Measurements from ENCODE around the gene MYRIP. TPM values are rescaled to one million over a fixed set of nuclear protein-coding genes. Genes with fewer than 3 reads are reported as not detected.

Gene MYRIP
- total RNA-seq, 1 experiment from 2014 or later = not detected

DNA sequence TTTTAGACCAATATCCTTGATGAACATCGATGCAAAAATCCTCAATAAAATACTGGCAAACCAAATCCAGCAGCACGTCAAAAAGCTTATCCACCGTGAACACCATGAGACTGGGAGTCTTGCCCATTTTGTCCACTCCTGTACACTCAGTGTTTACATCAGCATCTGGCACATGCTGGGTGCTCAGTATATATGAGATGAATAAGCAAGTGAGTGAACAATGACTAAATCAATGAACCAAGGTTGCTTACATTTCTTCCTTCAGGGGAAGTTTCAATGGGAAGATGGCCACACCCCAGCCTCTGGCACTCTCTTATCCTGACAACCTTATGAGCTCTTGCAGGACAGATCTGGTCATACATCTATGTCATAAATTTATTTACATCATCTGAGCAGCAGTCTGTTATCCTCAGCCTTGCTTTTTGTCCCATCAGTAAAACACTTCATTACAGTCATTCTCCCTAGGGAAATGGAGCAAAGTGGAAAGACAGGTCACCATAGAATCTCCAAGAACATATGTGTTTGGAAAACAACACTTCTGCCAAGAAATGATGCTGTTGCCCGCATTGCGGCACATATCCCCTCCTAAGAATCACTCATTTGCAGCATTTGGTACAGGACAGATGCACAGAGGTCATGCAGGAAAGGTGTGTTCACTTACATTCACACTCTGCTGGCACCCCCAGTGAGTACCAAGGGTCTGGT is 328.3 kb downstream of the MYRIP start:
- H3K4me3 ChIP-seq (ENCODE audit: low read length) = no peak overlapping the region
- H3K36me3 ChIP-seq (ENCODE audit: low read depth, low read length) = no peaks in the 10 kb centered on the region
- no peak overlapping the region for H2AFZ ChIP-seq (ENCODE audit: low read length)
- no TSS peak for BruUV-seq (replicated peaks)
- no peaks in the 10 kb centered on the region for H3K79me2 ChIP-seq (ENCODE audit: low read length)
- ATAC-seq = peak; percentile 62
- no peaks in the 10 kb centered on the region for H4K20me1 ChIP-seq (ENCODE audit: low read length)
- H3F3A ChIP-seq (ENCODE audit: low read length, unreplicated experiment) = no peaks in the 10 kb centered on the region
- H3K27ac ChIP-seq (ENCODE audit: low read length) = peak overlapping the region; percentile 36
- ChIA-PET CTCF (no interaction called here), POLR2A (ENCODE audit: unreplicated experiment) (no interaction called here)
- H3K4me1 ChIP-seq (ENCODE audit: insufficient read depth, low read length) = peaks cover 3% of the 10 kb centered on the region; the same call in 1 of the 2 replicates
- no peak overlapping the region for H3K9ac ChIP-seq (ENCODE audit: low read length)
- peak; percentile 83 for DNase-seq
- H3K9me3 ChIP-seq (ENCODE audit: low read length) = no peaks in the 10 kb centered on the region
- H3K27me3 ChIP-seq (ENCODE audit: low read length) = no peaks in the 10 kb centered on the region
- TF ChIP-seq, protein P1, sequence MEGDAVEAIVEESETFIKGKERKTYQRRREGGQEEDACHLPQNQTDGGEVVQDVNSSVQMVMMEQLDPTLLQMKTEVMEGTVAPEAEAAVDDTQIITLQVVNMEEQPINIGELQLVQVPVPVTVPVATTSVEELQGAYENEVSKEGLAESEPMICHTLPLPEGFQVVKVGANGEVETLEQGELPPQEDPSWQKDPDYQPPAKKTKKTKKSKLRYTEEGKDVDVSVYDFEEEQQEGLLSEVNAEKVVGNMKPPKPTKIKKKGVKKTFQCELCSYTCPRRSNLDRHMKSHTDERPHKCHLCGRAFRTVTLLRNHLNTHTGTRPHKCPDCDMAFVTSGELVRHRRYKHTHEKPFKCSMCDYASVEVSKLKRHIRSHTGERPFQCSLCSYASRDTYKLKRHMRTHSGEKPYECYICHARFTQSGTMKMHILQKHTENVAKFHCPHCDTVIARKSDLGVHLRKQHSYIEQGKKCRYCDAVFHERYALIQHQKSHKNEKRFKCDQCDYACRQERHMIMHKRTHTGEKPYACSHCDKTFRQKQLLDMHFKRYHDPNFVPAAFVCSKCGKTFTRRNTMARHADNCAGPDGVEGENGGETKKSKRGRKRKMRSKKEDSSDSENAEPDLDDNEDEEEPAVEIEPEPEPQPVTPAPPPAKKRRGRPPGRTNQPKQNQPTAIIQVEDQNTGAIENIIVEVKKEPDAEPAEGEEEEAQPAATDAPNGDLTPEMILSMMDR (conservative IDR thresholded peaks at IDR 0.05; ENCODE audit: low read depth, low read length) = no peak
- TF ChIP-seq EZH2phosphoT487 (IDR thresholded peaks at IDR 0.05; ENCODE audit: borderline replicate concordance, low read length) (no peak), EZH2 (IDR thresholded peaks at IDR 0.05; ENCODE audit: low read length, unreplicated experiment) (no peak)
- intact Hi-C loops (cut with micrococcal nuclease) = no loop called here
- no peak overlapping the region for H3K4me2 ChIP-seq (ENCODE audit: low read length)
- no peaks in the 10 kb centered on the region for H3K9me2 ChIP-seq (replicated peaks; ENCODE audit: low read length)

DNA sequence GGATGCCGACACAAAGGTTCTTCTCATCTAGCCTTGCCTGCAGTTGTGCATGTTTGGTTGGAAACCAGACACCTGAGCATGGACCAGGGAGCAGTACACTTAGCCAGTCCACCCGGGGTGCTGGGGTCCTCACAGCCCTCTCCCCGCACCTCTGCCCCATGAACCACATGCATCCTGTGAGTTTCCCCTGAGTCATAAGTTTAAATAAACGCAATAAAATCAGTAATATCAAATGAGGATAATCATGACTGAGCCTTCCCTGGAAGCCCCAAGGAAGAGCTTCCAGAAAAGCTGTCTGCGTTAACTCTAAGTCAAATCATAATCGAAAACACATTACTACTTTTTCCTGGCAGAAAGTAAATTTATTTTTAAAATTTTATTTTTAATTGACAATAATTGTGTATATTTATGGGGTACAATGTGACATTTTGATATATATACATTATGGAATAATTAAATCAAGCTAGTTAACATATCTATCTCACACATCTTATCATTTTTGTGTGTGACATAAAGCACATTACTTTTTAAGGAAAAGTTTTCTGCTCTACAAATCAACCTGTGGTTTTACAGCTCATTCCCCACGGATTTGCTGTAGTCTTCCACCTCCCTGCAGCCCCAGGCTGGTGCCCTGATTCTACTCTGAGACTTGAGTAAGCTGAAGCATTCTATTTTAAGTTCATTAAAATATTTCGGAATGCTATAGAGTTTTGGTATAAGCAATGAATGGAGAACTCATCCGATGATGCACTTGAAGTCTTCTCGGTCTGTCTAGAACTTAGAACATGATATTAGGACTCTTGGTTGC is 334.1 kb downstream of the MYRIP start:
- ATAC-seq (no peak), DNase-seq (peak; percentile 48)
- no peaks in the 10 kb centered on the region for H3K27me3 ChIP-seq (ENCODE audit: low read length)
- H3K9me2 ChIP-seq (replicated peaks; ENCODE audit: low read length) = no peaks in the 10 kb centered on the region
- no peaks in the 10 kb centered on the region for H3F3A ChIP-seq (ENCODE audit: low read length, unreplicated experiment)
- no peaks in the 10 kb centered on the region for H3K79me2 ChIP-seq (ENCODE audit: low read length)
- CTCF ChIA-PET = no interaction called here
- no peaks in the 10 kb centered on the region for H3K9me3 ChIP-seq (ENCODE audit: low read length)
- H2AFZ ChIP-seq (ENCODE audit: low read length) = no peak overlapping the region
- no peak overlapping the region for H3K9ac ChIP-seq (ENCODE audit: low read length)
- peaks cover 12% of the 10 kb centered on the region for H3K4me1 ChIP-seq (ENCODE audit: insufficient read depth, low read length)
- POLR2A ChIA-PET (ENCODE audit: unreplicated experiment) = no interaction called here
- no peak overlapping the region for H3K4me3 ChIP-seq (ENCODE audit: low read length)
- no peaks in the 10 kb centered on the region for H3K36me3 ChIP-seq (ENCODE audit: low read depth, low read length)
- no TSS peak for BruUV-seq (replicated peaks)
- no peaks in the 10 kb centered on the region for H4K20me1 ChIP-seq (ENCODE audit: low read length)
- H3K27ac ChIP-seq (ENCODE audit: low read length) = no peak overlapping the region
- intact Hi-C loops (cut with micrococcal nuclease) = no loop called here
- TF ChIP-seq EZH2 (IDR thresholded peaks at IDR 0.05; ENCODE audit: low read length, unreplicated experiment) (no peak), EZH2phosphoT487 (IDR thresholded peaks at IDR 0.05; ENCODE audit: borderline replicate concordance, low read length) (no peak)
- TF ChIP-seq, protein P1 (conservative IDR thresholded peaks at IDR 0.05; ENCODE audit: low read depth, low read length) = no peak
- H3K4me2 ChIP-seq (ENCODE audit: low read length) = no peak overlapping the region

DNA sequence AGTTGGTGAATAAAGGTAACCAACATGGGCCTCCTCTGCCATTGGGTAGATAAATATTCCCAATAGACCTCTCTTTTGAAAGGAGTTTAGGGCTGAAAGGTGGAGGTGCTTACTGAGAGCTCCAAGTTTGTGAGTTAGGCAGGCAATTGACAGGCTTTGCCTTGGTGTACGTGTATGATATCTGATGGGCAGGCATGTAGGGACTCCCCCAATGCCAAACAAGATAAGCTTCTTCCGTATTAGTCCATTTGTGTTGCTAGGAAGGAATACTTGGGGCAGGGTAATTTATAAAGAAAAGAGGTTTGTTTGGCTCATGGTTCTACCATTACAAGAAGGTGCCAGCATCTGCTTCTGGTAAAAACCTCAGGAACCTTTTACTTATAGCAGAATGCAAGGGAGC is 339.4 kb downstream of the MYRIP start:
- no peak for ATAC-seq
- peaks cover 8% of the 10 kb centered on the region for H3K27me3 ChIP-seq (ENCODE audit: low read length)
- H3K27ac ChIP-seq (ENCODE audit: low read length) = no peak overlapping the region
- H3K36me3 ChIP-seq (ENCODE audit: low read depth, low read length) = no peaks in the 10 kb centered on the region
- no TSS peak for BruUV-seq (replicated peaks)
- no peaks in the 10 kb centered on the region for H3F3A ChIP-seq (ENCODE audit: low read length, unreplicated experiment)
- H3K4me2 ChIP-seq (ENCODE audit: low read length) = no peak overlapping the region
- no peak overlapping the region for H3K4me3 ChIP-seq (ENCODE audit: low read length)
- DNase-seq = no peak
- no peaks in the 10 kb centered on the region for H4K20me1 ChIP-seq (ENCODE audit: low read length)
- CTCF ChIA-PET = no interaction called here
- H3K4me1 ChIP-seq (ENCODE audit: insufficient read depth, low read length) = 0 out of 2 replicates have a peak, but pooled peaks cover 4% of the 10 kb centered on the region
- H2AFZ ChIP-seq (ENCODE audit: low read length) = no peak overlapping the region
- POLR2A ChIA-PET (ENCODE audit: unreplicated experiment) = no interaction called here
- no peaks in the 10 kb centered on the region for H3K9me2 ChIP-seq (replicated peaks; ENCODE audit: low read length)
- intact Hi-C loops (cut with micrococcal nuclease) = no loop called here
- no peaks in the 10 kb centered on the region for H3K9me3 ChIP-seq (ENCODE audit: low read length)
- no peaks in the 10 kb centered on the region for H3K79me2 ChIP-seq (ENCODE audit: low read length)
- TF ChIP-seq EZH2 (IDR thresholded peaks at IDR 0.05; ENCODE audit: low read length, unreplicated experiment) (no peak), EZH2phosphoT487 (IDR thresholded peaks at IDR 0.05; ENCODE audit: borderline replicate concordance, low read length) (no peak)
- TF ChIP-seq, protein P1 (conservative IDR thresholded peaks at IDR 0.05; ENCODE audit: low read depth, low read length) = no peak
- H3K9ac ChIP-seq (ENCODE audit: low read length) = no peak overlapping the region
